Psoas muscle (tissue), 8 donors: Measurements from ENCODE around the gene CPE. TPM values are rescaled to one million over a fixed set of nuclear protein-coding genes. Genes with fewer than 3 reads are reported as not detected.

Source experiments
- ATAC-seq, 4 donors: fragments of 200-7000 bp; cut with Tn5 transposase; one replicate each; pipeline ENCODE4 v1.9.1; 2020; ENCODE audit warnings: moderate library complexity in 3 of 4, mild to moderate bottlenecking in 2 of 4
- DNase-seq, 2 donors: peaks; one replicate each; pipeline ENCODE4 v3.0.0-alpha.2; 2020
- H3K27ac ChIP-seq: fragments of 200-600 bp; one replicate; pipeline ENCODE4 v1.8.0; 2022
- H3K27me3 ChIP-seq, 3 donors: fragments of 200-600 bp in 1 of 3; one replicate each; pipeline versions ENCODE4 v1.6.1 to v1.8.0; 2013 to 2022; ENCODE audit warnings: low read length in 2 of 3, mild to moderate bottlenecking in 2 of 3, moderate library complexity in 1 of 3; ENCODE audit not compliant: insufficient read depth in 3 of 3
- H3K36me3 ChIP-seq, 2 donors: fragments of 200-600 bp in 1 of 2; one replicate each; pipeline versions ENCODE4 v1.6.1 to v1.8.0; 2013 to 2022; ENCODE audit warnings: low read depth in 1 of 2, mild to moderate bottlenecking in 1 of 2, moderate library complexity in 1 of 2; ENCODE audit not compliant: insufficient read depth in 1 of 2
- H3K4me1 ChIP-seq: fragments of 200-600 bp; one replicate; pipeline ENCODE4 v1.8.0; 2022
- H3K4me3 ChIP-seq: fragments of 200-600 bp; one replicate; pipeline ENCODE4 v1.8.0; 2022; ENCODE audit warnings: mild to moderate bottlenecking
- H3K9me3 ChIP-seq: fragments of 200-600 bp; one replicate; pipeline ENCODE4 v1.8.0; 2022
- WGBS, 3 donors: extraction: QIAGEN DNeasy Blood & Tissue Kit; methylation state at CpG; one replicate each; pipeline versions ENCODE4 v1.1.6 to v1.1.7; 2013; 5-methylcytosine and 5-hydroxymethylcytosine counted together
- intact Hi-C, 2 donors: fragments of 100-400 bp; cut with DNase I; formaldehyde crosslinking; loops; one replicate each; pipeline versions ENCODE4 v1.11.0 to v1.14.2; 2022
- polyA plus RNA-seq, 3 donors: library from polyadenylated mRNA; stranded (reverse); fragments of 200-250 nt; gene quantifications; one replicate each; pipeline ENCODE4 v1.2.3, GENCODE V29; 2013
- total RNA-seq, 4 donors: library from RNA; stranded (reverse); fragmentation: NEBNext Ultra II Directional in 2 of 4; extraction: Animal tissue kit (Norgen Biotek cat#: 25700) in 2 of 4; gene quantifications; one replicate each; pipeline versions ENCODE4 v1.2.1 to v1.2.4, GENCODE V29; 2021 to 2023
- TF ChIP-seq, protein P1 (sequence below): fragments of 200-600 bp; IDR thresholded peaks from one replicate; pipeline ENCODE4 v1.8.0; 2022; ENCODE audit warnings: antibody characterized with exemption
- donor health status: healthy with polysubstance abuse.
- donor health status: DM: no; HTN: no; CAD: no; lungs with moderate emphysema.
- donor health status: Bipolar disorder and iron deficiency.
- donor health status: healthy.
- donor health status: DM: yes; HTN: yes; CAD: no.
- donor health status: DM: no; HTN: no; CAD: no.
- donor health status: DM: no; HTN: no; CAD: no.
- donor health status: DM: yes; HTN: yes; CAD: no.

Gene CPE
- total and polyA plus RNA-seq, 7 donors, result 9.4 to 34.8 (median 12.2) TPM

DNA sequence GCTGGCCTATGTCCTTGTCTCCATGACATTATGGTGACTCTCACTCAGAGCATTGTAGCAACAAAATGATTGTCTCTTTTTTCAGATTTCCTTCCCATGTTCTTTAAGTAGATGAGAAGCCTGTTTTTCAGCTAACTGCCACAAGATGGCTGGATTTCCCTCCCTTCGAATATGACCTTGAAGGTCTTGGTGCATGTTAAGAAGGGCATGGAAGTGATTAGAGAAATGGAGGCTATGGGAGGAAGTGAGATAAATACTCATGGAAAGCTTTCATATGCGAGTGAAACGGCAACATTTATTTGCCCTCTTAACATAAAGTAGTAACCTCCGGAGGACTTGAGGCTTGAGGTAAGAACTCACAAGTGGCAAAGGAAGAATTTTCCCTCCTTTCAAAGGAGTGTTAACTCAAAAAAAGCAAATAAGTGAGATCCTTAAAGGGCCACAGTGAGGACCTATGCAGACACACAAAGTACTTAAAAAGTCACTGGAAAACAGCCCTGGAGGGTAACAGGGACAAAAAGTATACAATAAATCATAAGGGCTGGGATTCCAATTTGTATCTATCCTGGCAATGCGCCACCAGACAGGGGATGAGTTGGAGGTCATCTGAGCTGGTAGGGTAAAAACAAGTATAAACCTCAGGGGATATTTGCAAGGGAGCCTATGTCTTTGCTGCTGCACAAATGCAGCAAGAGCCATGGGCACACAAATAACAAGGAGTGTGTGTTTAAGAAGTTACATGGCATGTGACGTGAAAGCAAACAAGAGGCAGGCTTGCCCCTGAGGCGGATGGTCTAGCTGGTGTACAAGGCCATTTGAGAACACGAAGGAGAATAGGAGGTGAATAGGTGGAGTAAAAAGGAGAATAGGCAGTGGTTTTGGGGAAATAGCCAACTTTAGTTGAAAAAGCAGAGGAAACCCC, 96.2 kb downstream of the CPE start:
- 85 to 88% (median 88%) methylated on average over 8 of the region's 8 CpGs for WGBS, 3 donors
- H3K27me3 ChIP-seq, result no peaks in the 10 kb centered on the region
- H3K4me3 ChIP-seq, result no peak overlapping the region
- no peak for DNase-seq
- intact Hi-C loops, result no loop called here
- H3K27ac ChIP-seq, result no peak overlapping the region
- no peaks in the 10 kb centered on the region for H3K36me3 ChIP-seq
- TF ChIP-seq, protein P1, sequence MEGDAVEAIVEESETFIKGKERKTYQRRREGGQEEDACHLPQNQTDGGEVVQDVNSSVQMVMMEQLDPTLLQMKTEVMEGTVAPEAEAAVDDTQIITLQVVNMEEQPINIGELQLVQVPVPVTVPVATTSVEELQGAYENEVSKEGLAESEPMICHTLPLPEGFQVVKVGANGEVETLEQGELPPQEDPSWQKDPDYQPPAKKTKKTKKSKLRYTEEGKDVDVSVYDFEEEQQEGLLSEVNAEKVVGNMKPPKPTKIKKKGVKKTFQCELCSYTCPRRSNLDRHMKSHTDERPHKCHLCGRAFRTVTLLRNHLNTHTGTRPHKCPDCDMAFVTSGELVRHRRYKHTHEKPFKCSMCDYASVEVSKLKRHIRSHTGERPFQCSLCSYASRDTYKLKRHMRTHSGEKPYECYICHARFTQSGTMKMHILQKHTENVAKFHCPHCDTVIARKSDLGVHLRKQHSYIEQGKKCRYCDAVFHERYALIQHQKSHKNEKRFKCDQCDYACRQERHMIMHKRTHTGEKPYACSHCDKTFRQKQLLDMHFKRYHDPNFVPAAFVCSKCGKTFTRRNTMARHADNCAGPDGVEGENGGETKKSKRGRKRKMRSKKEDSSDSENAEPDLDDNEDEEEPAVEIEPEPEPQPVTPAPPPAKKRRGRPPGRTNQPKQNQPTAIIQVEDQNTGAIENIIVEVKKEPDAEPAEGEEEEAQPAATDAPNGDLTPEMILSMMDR, result no peak
- ATAC-seq, result no peak
- H3K9me3 ChIP-seq, result no peaks in the 10 kb centered on the region
- H3K4me1 ChIP-seq, result no peaks in the 10 kb centered on the region

GRCh38 chr4:165475706-165476070, 96.9 kb downstream of the CPE start:
- no peak overlapping the region for H3K27ac ChIP-seq
- H3K9me3 ChIP-seq, result no peaks in the 10 kb centered on the region
- intact Hi-C loops, result no loop called here
- no peak for ATAC-seq
- TF ChIP-seq, protein P1, result no peak
- no peak for DNase-seq
- H3K4me3 ChIP-seq, result no peak overlapping the region
- H3K27me3 ChIP-seq, result no peaks in the 10 kb centered on the region
- H3K4me1 ChIP-seq, result no peaks in the 10 kb centered on the region
- 95 to 98% (median 95%) methylated on average over 4 of the region's 4 CpGs for WGBS, 3 donors
- no peaks in the 10 kb centered on the region for H3K36me3 ChIP-seq

- no peak overlapping the region for H3K4me3 ChIP-seq
These were observed 97.6 kb downstream of the CPE start for GRCh38 chr4:165476214-165477098.

DNA sequence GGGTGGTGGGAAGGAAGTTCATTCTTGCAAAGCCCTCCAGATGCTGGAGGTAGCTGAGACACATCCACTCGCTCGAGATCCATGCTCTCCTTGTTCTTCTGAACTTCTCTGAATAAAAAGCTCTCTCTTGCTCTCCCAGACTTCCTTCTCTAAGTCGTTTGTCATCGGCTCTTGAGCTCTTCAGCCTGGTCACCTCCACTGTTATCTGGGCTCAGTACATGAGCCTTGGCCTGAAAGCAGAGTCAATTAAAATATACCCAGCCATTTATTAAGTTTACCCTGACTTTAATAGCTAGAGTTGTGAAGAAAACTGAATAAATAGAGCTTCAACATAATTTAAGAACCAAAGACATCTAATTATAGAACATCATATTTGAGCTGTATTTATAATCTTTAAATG, 99.0 kb downstream of the CPE start:
- intact Hi-C loops, result no loop called here
- TF ChIP-seq, protein P1, result no peak
- no peaks in the 10 kb centered on the region for H3K36me3 ChIP-seq
- WGBS, 3 donors, result 77 to 79% (median 78%) methylated on average over 4 of the region's 4 CpGs
- ATAC-seq, result no peak
- no peaks in the 10 kb centered on the region for H3K27me3 ChIP-seq
- no peak for DNase-seq
- H3K27ac ChIP-seq, result no peak overlapping the region
- H3K9me3 ChIP-seq, result no peaks in the 10 kb centered on the region
- no peaks in the 10 kb centered on the region for H3K4me1 ChIP-seq
- H3K4me3 ChIP-seq, result no peak overlapping the region

More at GRCh38 chr4:165476214-165477098, 97.6 kb downstream of the CPE start:
- no peaks in the 10 kb centered on the region for H3K27me3 ChIP-seq
- DNase-seq (no peak), ATAC-seq (no peak)
- WGBS, 3 donors, result 88 to 93% (median 88%) methylated on average over 14 of the region's 14 CpGs
- H3K9me3 ChIP-seq, result no peaks in the 10 kb centered on the region
- H3K4me1 ChIP-seq, result no peaks in the 10 kb centered on the region
- intact Hi-C loops, result no loop called here
- TF ChIP-seq, protein P1, result no peak
- H3K27ac ChIP-seq, result no peak overlapping the region
- no peaks in the 10 kb centered on the region for H3K36me3 ChIP-seq
